ENCODE results near the gene ZNF48.

- TF ChIP-seq CTCF (IDR thresholded peaks at IDR 0.05; ENCODE audit: low read length): no peak
- TF ChIP-seq EZH2 (IDR thresholded peaks at IDR 0.05; ENCODE audit: borderline replicate concordance, low read length): no peak
Measured at GRCh38 chr16:30359871-30360170, 35.4 kb upstream of the ZNF48 start.
